GM10847 (cell line): ENCODE measurements around the gene IL10.

Source experiments
- POLR2A ChIP-seq: IDR thresholded peaks from 2 replicates; pipeline ENCODE4 v1.6.1; 2011; ENCODE audit not compliant: insufficient read length; ENCODE audit errors: extremely low read depth

Gene IL10

DNA sequence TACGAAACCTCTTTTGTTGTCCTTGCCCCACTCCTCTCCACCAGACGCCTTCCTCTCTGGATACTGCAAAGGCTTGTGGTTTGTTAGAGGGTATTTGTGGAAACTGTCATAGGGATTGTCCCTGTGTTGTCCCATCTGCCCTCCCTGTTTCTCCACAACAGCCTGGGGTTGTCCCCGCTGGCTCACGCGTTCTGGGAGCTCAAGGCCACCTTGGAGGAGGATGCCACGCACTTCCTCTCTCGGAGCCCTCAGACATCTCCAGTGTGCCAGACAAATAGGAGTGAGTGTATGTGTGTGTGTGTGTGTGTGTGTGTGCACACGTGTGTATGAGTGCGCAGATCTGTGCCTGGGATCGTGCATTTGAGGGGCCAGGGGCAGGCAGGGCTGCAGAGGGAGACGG, 39.3 kb downstream of the IL10 start:
- TF ChIP-seq POLR2A: no peak

GRCh38 chr1:206732508-206732907, 39.8 kb downstream of the IL10 start:
- TF ChIP-seq POLR2A: no peak

- no peak for TF ChIP-seq POLR2A
These were observed 42.8 kb downstream of the IL10 start for GRCh38 chr1:206729507-206729906.

DNA sequence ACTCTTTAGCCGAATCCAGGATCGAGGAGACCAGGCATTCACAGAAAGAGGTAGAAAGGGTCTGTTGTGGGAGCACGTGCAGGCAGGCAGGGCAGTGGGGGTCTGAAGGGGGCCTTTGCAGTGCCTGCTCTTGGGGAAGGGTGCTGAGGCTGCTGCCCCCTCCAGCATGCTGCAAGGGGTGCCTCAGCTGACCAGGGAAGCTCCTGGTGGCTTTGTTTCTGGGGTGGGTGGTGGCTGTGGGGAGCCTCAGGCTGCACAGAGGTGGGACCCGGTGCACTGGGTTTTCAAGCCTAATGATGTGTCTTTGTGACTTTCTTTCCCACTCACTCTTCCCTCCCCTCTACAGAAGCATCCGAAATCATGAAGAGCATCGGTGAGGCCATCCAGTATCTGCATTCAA, 43.2 kb downstream of the IL10 start:
- no peak for TF ChIP-seq POLR2A

- no peak for TF ChIP-seq POLR2A
These were observed 43.7 kb downstream of the IL10 start for GRCh38 chr1:206728697-206728987.

DNA sequence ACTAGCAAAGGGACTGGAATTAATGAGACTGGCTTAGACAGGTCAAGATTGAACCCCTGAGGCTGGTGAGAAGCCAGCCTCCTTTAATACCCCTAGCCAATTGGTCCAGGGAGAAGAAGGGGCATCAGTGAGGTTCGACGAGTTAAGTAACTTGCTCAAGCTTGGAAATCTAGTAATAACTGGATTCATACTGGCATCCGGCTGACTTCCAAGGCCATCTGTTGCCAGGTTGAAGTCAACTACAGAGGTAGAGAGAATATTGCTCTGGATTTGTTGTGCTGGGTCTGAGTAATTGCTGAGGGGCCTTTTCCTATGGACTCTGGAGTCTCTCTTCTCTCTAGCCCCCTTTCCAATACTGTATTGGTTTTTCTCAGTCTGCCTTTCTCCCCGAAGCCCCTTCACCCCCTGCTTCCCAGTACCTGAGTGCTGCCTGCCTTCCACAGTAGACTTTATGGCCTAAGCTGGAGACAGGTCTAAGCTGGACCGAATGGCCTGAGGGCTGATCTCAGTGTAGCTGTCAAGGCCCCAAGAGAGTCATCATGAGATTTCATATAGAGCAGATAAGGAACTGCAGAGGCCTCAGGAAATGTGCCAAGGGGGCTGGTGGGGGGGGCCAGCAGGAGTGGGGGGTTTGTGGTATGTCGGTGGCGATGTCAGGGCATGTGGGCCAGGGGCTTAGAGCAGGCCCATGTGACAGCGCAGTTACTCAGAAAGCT, 44.2 kb downstream of the IL10 start:
- TF ChIP-seq POLR2A: no peak

- TF ChIP-seq POLR2A: no peak
These were observed 47.0 kb downstream of the IL10 start for GRCh38 chr1:206725109-206725963.

DNA sequence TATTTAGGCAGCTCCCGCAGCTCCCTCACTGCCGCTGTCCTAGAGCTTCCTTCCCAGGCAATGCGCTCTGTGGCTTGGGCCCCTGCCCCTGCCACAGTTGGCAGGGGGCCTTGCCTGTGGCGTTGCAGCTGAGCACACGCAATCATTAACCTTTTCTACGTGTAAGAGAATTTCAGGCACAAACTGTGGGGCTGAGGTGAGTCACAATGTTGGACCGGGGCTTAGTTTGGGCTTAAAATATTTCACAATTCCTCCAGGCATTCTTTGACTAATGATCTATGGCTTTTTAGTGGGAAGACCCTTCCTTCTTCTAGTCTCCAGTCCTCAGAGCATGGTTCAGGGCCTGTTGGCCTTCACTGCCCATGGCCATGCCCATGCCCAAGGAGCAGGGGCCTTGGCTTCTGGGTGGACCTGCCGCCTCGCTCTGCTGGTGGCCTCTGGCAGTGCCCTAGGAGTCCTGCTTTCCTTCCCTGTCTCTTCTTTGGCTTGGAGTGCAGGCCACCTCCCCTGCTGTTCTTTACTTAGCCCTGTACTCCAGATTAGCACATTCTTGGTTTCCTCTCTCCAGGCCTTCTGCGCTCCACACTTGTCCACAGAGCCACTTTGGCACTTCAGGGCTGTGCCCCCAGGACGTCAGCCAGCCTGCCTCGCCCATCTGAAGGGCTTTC, 48.4 kb downstream of the IL10 start:
- no peak for TF ChIP-seq POLR2A

- no peak for TF ChIP-seq POLR2A
These were observed 48.9 kb downstream of the IL10 start for GRCh38 chr1:206723462-206723804.

GRCh38 chr1:206722751-206723461, 49.4 kb downstream of the IL10 start:
- TF ChIP-seq POLR2A: no peak

DNA sequence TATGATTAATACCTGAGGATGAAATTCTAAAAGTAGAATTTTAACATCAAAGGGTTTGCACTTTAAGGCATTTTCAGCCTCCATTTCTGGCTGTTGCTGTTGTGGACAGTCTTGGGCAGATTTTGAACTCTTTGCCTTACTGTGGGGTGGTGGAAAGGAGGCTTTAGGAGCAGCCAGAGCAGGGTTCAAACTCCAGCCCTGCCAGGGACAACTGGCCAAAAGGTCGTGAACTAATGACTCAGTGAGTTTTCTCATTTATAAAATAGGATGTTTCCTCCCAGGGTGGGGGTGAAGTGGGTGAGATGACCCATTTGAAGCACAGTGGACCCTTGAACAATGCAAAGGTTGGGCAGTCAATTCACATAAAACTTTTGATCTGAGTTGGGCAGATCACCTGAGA, 50.8 kb downstream of the IL10 start:
- TF ChIP-seq POLR2A: no peak

GRCh38 chr1:206719169-206719839, 53.0 kb downstream of the IL10 start:
- no peak for TF ChIP-seq POLR2A

DNA sequence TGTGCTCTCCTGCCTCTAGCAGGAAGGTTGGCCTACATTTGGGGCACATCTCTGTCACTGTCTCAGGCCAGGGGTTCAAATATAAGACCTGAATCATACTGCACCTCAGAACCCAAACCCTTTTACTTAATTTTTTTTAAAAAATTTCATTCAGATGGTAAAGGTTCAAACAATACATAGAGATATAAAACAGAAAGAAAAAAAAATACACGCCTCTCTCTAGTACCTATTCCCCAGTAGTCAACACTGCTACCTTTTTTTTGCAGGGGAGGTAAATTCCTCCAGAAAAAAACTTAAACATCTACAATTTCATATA, 54.7 kb downstream of the IL10 start:
- TF ChIP-seq POLR2A: no peak
